GM19193 (cell line): Measurements from ENCODE around the gene RIC3.

Source experiments
- POLR2A ChIP-seq: IDR thresholded peaks from 4 replicates; pipeline ENCODE4 v1.6.1; 2011; ENCODE audit not compliant: insufficient read depth, insufficient read length; ENCODE audit errors: extremely low read depth

RIC3 gene

GRCh38 chr11:8138526-8138925, 30.3 kb downstream of the RIC3 start:
- no peak for TF ChIP-seq POLR2A

DNA sequence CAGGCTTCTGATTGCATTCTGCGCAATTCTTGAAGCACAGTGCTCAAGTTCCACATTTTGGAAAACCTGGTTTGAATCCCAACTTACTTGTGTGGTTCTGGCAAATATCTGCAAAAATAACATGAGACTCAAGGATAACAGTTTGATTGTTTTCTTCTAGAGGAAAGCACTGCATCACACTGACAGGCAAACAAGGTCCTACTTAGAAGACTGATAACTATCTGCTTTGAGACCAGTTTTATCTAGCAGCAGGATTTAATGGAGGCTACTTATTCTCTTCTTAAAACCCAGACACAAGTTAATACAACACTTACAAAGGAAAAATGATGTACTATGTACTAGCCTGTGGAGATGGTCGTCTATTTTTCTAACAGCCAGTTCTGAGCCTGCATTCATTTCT, 41.4 kb downstream of the RIC3 start:
- no peak for TF ChIP-seq POLR2A

- no peak for TF ChIP-seq POLR2A
Observed at GRCh38 chr11:8126649-8127289, 42.1 kb downstream of the RIC3 start.

GRCh38 chr11:8122173-8122764, 46.6 kb downstream of the RIC3 start:
- no peak for TF ChIP-seq POLR2A

DNA sequence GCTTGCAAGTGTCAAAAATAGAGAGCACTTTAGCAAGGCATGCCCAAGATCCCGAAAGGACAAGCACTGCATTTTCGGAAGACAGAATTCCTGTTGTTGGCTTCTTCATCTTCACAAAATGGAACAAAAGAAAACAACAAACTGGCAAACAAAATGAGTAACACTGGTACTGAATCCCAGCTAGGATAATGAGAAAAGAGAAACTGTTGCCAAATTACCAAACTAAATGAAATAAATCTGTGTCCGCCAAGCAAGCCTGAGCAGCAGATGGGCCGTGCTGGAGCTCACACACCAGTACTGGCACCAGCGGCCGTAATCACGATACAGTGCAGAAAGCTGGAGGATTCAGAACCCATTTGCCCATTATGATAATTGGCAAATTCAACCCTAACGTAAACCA, 57.2 kb downstream of the RIC3 start:
- no peak for TF ChIP-seq POLR2A

- no peak for TF ChIP-seq POLR2A
Observed at GRCh38 chr11:8110396-8110795, 58.4 kb downstream of the RIC3 start.

- TF ChIP-seq POLR2A = no peak
Observed at GRCh38 chr11:8109675-8110074, 59.1 kb downstream of the RIC3 start.

DNA sequence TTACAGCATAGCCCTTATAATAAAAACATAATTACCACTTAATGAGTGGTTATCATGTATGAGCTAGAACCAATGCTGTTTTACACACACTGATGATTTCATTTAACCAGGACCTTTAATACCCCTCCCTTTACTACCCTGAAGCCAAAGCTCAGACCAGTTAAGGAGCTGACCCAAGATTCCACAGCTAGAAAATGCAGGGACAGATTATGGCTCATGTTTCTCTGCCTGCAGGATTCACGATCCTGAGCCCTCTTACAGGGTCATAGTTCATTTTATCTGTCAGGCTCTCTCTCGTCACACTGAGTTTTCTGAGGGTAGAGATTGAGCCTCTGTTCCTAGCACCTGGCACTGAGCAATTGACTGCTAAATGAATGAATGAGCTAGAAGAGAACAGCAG, 60.4 kb downstream of the RIC3 start:
- no peak for TF ChIP-seq POLR2A

GRCh38 chr11:8107642-8108041, 61.2 kb downstream of the RIC3 start:
- TF ChIP-seq POLR2A = no peak

GRCh38 chr11:8106679-8107078, 62.1 kb downstream of the RIC3 start:
- no peak for TF ChIP-seq POLR2A

DNA sequence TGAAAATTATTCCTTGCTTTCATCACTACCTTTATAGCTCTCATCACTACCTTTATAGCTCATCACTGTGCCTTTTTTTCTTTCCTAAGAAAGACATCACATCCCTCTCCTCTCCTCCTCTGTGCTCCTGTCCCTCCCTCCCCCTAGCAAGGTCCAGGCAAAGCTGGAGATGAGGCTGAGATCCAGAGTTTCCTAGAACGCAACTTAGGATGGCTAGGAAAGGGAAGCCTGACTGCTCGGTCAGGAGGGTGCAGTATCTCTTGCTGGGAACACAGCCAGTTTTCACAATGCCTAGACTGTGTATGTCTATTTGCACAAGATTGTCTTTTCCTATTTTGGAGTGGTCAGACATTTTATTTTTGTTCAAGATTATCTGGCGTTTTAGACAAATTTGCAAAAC, 63.2 kb downstream of the RIC3 start:
- no peak for TF ChIP-seq POLR2A

DNA sequence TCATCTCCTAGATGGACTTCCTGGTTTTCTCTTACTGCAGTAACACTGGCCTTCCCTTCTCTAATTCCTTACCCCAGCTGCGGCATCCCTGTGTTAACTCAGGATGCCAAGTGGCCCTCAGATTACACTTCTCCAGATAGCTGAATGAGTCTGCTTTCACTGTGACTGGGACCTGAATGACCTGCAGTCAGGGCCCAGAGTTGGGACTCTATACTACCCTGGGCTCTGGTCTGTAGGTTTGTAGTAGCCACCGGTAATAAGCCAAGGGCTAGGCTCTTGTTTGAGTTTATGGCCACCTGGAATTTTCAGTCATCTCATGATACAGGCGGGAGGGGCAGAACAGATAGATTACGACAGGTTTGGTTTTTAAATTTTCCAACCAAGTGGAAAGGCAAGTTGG, 63.7 kb downstream of the RIC3 start:
- TF ChIP-seq POLR2A = no peak

GRCh38 chr11:8103909-8104308, 64.9 kb downstream of the RIC3 start:
- TF ChIP-seq POLR2A = no peak

DNA sequence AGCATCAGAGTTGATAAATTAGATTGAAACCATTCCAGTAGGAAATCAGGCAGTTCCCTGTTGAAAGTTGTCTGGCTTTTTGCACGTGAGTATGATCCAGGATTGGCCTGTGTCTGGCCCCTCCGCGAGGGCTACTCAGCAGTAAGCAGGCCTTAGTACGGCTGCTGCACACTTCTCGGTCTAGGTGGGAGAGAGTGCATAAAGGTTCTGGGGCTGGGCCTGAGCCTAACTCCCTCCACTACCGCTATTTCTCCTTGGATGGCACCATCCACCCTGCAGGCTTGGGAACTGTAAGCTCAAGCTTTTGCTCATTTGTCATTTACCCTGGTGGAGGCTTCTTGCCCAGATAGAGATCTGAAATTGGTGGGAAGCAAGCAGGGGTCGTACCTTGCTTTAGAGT, 65.9 kb downstream of the RIC3 start:
- no peak for TF ChIP-seq POLR2A

GRCh38 chr11:8102296-8102915, 66.4 kb downstream of the RIC3 start:
- TF ChIP-seq POLR2A = no peak

DNA sequence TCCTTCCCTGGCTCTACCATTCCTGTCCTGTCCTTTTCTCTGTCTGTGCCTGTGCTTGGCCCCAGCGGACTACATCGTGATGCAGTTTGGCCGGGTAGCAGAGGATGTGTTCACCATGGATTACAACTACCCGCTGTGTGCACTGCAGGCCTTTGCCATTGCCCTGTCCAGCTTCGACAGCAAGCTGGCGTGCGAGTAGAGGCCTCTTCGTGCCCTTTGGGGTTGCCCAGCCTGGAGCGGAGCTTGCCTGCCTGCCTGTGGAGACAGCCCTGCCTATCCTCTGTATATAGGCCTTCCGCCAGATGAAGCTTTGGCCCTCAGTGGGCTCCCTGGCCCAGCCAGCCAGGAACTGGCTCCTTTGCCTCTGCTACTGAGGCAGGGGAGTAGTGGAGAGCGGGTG, 67.4 kb downstream of the RIC3 start:
- TF ChIP-seq POLR2A = no peak
